ENCODE measurements around the gene TRPM4. TPM values are rescaled to one million over a fixed set of nuclear protein-coding genes. Genes with fewer than 3 reads are reported as not detected.
A peak's percentile ranks its signal among the peaks of the same experiment; 100 is the strongest.

The TRPM4 gene
- total and polyA plus RNA-seq, 2 donors (not counting 3 experiments of a cell fraction or from before 2014, with no cell fraction given): 17.6 to 38.9 TPM

GRCh38 chr19:49109569-49110233 is 47.9 kb upstream of the TRPM4 start:
- FAIRE-seq: peak; percentile 37
- Histone ChIP-seq H3K4me1 (ENCODE audit: control insufficient read depth, extremely low read depth, insufficient read depth, low read length) (peaks cover 3% of the 10 kb centered on the region), H3K4me2 (ENCODE audit: insufficient read depth, low read length) (no peak overlapping the region), H3K4me3 (replicated peaks in 1 of 3; ENCODE audit: insufficient read depth in 1 of 3, low read depth in 1 of 3, low read length in 3 of 3) (no peak overlapping the region), H3K9me3 (replicated peaks; ENCODE audit: control insufficient read depth, insufficient read depth, low read length) (no peaks in the 10 kb centered on the region), H3K36me3 (ENCODE audit: control insufficient read depth in 2 of 2, extremely low read depth in 1 of 2, insufficient read depth in 2 of 2, low read length in 2 of 2) (peaks cover 15 to 36% of the 10 kb centered on the region in 2 experiments), H3K9me1 (replicated peaks; ENCODE audit: control insufficient read depth, extremely low read depth, insufficient read depth, low read length) (no peaks in the 10 kb centered on the region), H3K79me2 (ENCODE audit: control insufficient read depth, insufficient read depth, low read length) (no peaks in the 10 kb centered on the region), H3K27ac (ENCODE audit: insufficient read depth, low read depth, low read length) (no peak overlapping the region), H3K27me3 (ENCODE audit: control insufficient read depth in 2 of 2, insufficient read depth in 2 of 2, low read length in 2 of 2) (no peaks in the 10 kb centered on the region), H4K20me1 (replicated peaks; ENCODE audit: control insufficient read depth, extremely low read depth, insufficient read depth, low read length) (no peaks in the 10 kb centered on the region), H2AFZ (ENCODE audit: low read depth, low read length) (no peak overlapping the region), H3K9ac (replicated peaks; ENCODE audit: extremely low read depth, insufficient read depth, low read length) (no peak overlapping the region)
- no TSS peak for BruUV-seq (replicated peaks)
- POLR2A ChIA-PET: no interaction called here
- CTCF ChIA-PET: interaction anchor here (1.8 to 2.5 kb wide), 2 partner anchors 12 to 89 kb away, joined by 4 to 15 read pairs; no protein-coding TSS in a partner anchor
- TF ChIP-seq MAX (IDR thresholded peaks at IDR 0.05; ENCODE audit: insufficient read depth, insufficient read length) (no peak), MYC (IDR thresholded peaks at IDR 0.05; ENCODE audit: low read depth, low read length) (no peak), FOS (IDR thresholded peaks at IDR 0.05; ENCODE audit: borderline replicate concordance, insufficient read depth, low read length) (no peak), EZH2 (IDR thresholded peaks at IDR 0.05; ENCODE audit: borderline replicate concordance, low read depth, low read length, severe bottlenecking) (no peak), POLR2AphosphoS5 (IDR thresholded peaks at IDR 0.05; ENCODE audit: insufficient read depth, low read depth, low read length) (no peak), POLR2A (IDR thresholded peaks at IDR 0.05; ENCODE audit: low read depth, low read length) (no peak), CTCF (IDR thresholded peaks at IDR 0.05; ENCODE audit: extremely low read depth in 1 of 2, insufficient read depth in 1 of 2, low read depth in 1 of 2, low read length in 2 of 2) (no peak)
- DNase-seq (ENCODE audit: low read depth, low spot score): no peak
- intact Hi-C loops (cut with micrococcal nuclease): no loop called here
- dilution Hi-C loops (cut with MboI; ENCODE audit: extremely low pct_ligation_motif_present, low sequenced_read_pairs): no loop called here

All from endothelial cell of umbilical vein (primary cell).